H1 (cell line): ENCODE measurements around the gene ZFAND2B.

Experiments used
- CHD1 ChIP-seq: IDR thresholded peaks from 2 replicates; pipeline ENCODE4 v1.6.1; 2012; ENCODE audit warnings: low read depth, low read length, improper control_type of control experiment
- EZH2 ChIP-seq: fragments of 200-600 bp; sonication (generic); IDR thresholded peaks from 2 replicates; pipeline ENCODE4 v1.7.1; 2012; ENCODE audit warnings: low read depth, mild to moderate bottlenecking, moderate library complexity, low read length, inconsistent platforms; ENCODE audit not compliant: severe bottlenecking
- NRF1 ChIP-seq: IDR thresholded peaks from 2 replicates; pipeline ENCODE4 v1.6.1; 2011; ENCODE audit warnings: mild to moderate bottlenecking, low read depth, low read length, improper control_type of control experiment
- RNF2 ChIP-seq: fragments of 200-900, 300-1000 bp; sonication (generic); IDR thresholded peaks from 2 replicates; pipeline ENCODE4 v1.7.1; 2016; ENCODE audit warnings: borderline replicate concordance, low read depth, mild to moderate bottlenecking, antibody characterized with exemption, low read length; ENCODE audit not compliant: poor library complexity, severe bottlenecking; ENCODE audit errors: missing control alignments
- YY1 ChIP-seq: IDR thresholded peaks from 2 replicates; pipeline ENCODE4 v1.6.1; 2011; ENCODE audit warnings: low read depth, mild to moderate bottlenecking, low read length
- ZNF274 ChIP-seq: IDR thresholded peaks from 2 replicates; pipeline ENCODE4 v1.7.0; 2012; ENCODE audit warnings: low read length, borderline replicate concordance; ENCODE audit errors: extremely low read depth
- TF ChIP-seq, protein P1 (sequence below), 3 experiments: IDR thresholded peaks; 1 replicate in 2 of 3; 2 replicates in 1 of 3; pipeline versions ENCODE4 v1.5.1 to v1.6.1; 2011; ENCODE audit warnings: low read length in 3 of 3, mild to moderate bottlenecking in 3 of 3, inconsistent platforms in 2 of 3, low read depth in 1 of 3, moderate library complexity in 1 of 3; ENCODE audit not compliant: insufficient read depth in 1 of 3; ENCODE audit errors: control extremely low read depth in 1 of 3

DNA sequence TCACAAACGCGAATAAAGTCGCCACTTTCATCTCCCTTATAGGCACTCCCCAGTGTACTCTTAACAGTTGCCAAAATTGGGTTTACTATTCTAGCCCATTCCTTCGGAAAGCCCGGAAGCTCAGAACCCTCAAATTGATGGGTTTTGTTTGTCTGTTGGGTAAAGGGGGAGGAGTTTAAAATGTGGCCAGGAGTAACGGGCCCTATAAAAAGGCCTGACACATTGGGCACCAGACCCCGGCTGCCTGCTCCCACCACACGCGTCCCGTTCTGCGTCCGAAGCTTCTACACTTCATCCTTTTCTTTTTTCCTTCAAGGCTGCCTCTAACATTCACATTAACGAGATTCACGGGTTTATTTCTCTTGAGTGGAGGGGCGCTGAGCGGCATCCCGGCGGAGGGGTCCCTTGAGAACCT lies 46.8 kb upstream of the ZFAND2B start:
- TF ChIP-seq, protein P1, sequence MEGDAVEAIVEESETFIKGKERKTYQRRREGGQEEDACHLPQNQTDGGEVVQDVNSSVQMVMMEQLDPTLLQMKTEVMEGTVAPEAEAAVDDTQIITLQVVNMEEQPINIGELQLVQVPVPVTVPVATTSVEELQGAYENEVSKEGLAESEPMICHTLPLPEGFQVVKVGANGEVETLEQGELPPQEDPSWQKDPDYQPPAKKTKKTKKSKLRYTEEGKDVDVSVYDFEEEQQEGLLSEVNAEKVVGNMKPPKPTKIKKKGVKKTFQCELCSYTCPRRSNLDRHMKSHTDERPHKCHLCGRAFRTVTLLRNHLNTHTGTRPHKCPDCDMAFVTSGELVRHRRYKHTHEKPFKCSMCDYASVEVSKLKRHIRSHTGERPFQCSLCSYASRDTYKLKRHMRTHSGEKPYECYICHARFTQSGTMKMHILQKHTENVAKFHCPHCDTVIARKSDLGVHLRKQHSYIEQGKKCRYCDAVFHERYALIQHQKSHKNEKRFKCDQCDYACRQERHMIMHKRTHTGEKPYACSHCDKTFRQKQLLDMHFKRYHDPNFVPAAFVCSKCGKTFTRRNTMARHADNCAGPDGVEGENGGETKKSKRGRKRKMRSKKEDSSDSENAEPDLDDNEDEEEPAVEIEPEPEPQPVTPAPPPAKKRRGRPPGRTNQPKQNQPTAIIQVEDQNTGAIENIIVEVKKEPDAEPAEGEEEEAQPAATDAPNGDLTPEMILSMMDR (IDR thresholded peaks at IDR 0.05; ENCODE audit: control extremely low read depth in 1 of 3, insufficient read depth in 1 of 3, low read depth in 1 of 3, low read length in 3 of 3) = no peak
- TF ChIP-seq CHD1 = no peak
- no peak for TF ChIP-seq NRF1
- no peak for TF ChIP-seq RNF2
- no peak for TF ChIP-seq ZNF274
- no peak for TF ChIP-seq YY1
- no peak for TF ChIP-seq EZH2
